Measurements from ENCODE around the gene CLPTM1L. TPM values are rescaled to one million over a fixed set of nuclear protein-coding genes. Genes with fewer than 3 reads are reported as not detected.

CLPTM1L gene
- total RNA-seq, 4 donors from 2014 or later = 62.6 to 132 (median 93.5) TPM

DNA sequence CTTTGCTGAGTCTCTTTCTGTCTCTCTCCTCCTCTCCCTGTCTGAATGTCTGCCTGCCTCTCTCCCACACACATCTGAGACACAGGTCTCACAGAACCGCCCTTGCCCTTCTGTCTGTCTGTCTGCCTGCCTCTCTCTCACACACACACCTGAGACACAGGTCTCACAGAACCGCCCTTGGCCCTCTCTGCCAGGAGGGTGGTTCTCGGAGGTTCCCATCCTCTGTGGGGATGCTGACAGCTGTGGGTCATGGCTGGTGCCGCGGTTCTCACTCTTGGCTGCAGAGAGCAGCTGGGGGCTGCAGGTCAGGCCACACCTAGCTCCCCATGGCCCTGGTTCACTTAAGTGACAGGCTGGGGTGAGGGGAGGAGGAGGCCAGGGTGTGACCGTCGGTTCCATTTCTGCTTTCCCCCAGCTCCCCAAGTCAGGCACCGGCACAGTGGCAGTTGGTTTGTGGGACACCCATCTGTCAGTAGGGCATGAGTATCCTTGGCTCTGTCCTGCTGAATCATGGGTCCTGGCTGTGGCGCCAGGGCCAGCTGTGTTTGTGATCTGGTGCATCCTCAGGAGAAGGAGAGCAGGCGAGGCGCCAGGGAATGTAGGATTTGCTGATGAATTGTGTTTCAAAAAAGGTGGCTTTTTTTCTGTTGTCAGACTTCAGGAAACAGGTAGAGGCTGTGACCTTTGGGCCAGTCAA, 42.3 kb upstream of the CLPTM1L start:
- H3K4me3 ChIP-seq = no peak overlapping the region
- no peak overlapping the region for H3K27ac ChIP-seq

DNA sequence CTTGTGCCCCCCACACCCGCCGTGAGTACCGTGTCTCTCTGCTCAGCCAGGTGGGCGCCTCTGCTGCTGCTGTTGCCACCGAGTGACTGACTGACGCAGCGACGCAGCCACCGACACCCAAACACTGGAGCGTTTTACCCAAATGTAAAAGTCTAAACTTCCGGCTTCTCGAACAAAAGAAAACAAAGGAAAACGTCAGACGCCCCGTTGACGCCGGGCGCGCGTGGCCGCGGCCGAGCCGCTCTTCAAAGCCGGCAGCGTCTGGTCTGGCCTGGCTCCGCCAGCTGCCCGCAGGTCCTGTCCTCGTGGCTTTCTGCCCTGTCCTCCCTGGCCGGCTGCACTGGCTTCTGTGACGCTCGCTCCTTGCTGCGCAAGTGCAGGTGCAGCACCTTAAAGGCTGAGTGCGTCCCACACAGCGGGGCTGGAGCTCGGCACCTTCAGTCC, 41.4 kb upstream of the CLPTM1L start:
- Histone ChIP-seq H3K36me3 (no peaks in the 10 kb centered on the region), H3K4me3 (peak overlapping the region; percentile 71), H3K9me3 (no peaks in the 10 kb centered on the region), H3K4me1 (peaks cover 17% of the 10 kb centered on the region), H3K27ac (peak overlapping the region; percentile 78), H3K27me3 (peaks cover 14% of the 10 kb centered on the region)
- no peak for DNase-seq (ENCODE audit: low spot score in 2 of 2)
- TF ChIP-seq EP300 (IDR thresholded peaks at IDR 0.05) = no peak
- TF ChIP-seq, protein P1, sequence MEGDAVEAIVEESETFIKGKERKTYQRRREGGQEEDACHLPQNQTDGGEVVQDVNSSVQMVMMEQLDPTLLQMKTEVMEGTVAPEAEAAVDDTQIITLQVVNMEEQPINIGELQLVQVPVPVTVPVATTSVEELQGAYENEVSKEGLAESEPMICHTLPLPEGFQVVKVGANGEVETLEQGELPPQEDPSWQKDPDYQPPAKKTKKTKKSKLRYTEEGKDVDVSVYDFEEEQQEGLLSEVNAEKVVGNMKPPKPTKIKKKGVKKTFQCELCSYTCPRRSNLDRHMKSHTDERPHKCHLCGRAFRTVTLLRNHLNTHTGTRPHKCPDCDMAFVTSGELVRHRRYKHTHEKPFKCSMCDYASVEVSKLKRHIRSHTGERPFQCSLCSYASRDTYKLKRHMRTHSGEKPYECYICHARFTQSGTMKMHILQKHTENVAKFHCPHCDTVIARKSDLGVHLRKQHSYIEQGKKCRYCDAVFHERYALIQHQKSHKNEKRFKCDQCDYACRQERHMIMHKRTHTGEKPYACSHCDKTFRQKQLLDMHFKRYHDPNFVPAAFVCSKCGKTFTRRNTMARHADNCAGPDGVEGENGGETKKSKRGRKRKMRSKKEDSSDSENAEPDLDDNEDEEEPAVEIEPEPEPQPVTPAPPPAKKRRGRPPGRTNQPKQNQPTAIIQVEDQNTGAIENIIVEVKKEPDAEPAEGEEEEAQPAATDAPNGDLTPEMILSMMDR (IDR thresholded peaks at IDR 0.05) = no peak
- TF ChIP-seq POLR2AphosphoS5 (IDR thresholded peaks at IDR 0.05) = no peak
- TF ChIP-seq POLR2A (IDR thresholded peaks at IDR 0.05) = no peak
- 1% methylated on average over 10 of the region's 36 CpGs for WGBS

More for the DNA sequence above, 42.3 kb upstream of the CLPTM1L start:
- peaks cover 17% of the 10 kb centered on the region for H3K4me1 ChIP-seq
- no peak for DNase-seq (ENCODE audit: low spot score in 2 of 2)
- H3K36me3 ChIP-seq = no peaks in the 10 kb centered on the region
- no peaks in the 10 kb centered on the region for H3K9me3 ChIP-seq
- H3K27me3 ChIP-seq = peaks cover 23% of the 10 kb centered on the region
- WGBS = 57% methylated on average over 11 of the region's 11 CpGs
- no peak for TF ChIP-seq POLR2A (IDR thresholded peaks at IDR 0.05)

DNA sequence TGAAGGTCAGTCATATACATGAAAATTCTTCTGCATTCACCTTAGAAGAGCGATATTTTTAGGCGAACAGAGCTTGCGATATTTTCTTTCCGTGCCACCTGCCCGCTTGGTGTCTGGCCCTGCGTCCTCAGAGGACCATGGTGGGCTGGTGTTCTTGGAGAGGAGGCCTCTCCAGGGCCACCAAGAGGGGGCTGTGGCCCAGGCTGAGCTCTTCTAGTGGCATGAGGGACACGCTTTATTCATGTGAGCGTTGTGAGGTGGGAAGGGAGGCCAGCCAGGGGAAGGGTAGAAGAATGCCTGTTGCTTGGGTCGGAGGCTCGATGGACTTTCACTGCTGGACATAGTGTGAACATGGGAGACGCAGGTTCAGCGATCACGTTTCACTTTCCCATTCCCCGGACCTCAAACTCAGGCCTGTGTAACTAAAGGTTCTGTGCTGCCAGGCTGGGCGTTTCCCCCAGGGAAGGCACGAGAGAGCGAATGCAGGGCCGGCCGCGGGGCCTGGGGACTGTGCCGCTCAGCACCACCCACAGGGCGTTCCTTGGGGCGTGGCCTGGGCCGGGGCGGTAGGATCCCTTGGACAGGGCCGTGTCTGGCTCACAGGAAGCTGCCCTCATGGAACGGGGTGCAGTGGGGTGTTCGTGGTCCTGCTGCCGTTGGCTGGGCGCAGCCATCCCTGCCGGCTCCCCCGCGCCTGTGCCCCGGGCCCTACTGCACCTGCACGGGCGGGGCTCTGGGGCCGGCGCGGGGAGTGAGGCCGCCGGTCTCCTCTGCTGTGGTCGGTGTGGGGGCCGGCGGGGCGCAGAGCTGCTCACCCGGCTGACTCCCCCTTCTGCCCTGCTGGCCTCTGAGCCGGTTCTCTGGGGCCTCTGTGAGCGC, 40.7 kb upstream of the CLPTM1L start:
- DNase-seq (ENCODE audit: low spot score in 2 of 2) = peak; percentile 91 to 93
- Histone ChIP-seq H3K9me3 (no peaks in the 10 kb centered on the region), H3K36me3 (no peaks in the 10 kb centered on the region), H3K4me3 (peak overlapping the region; percentile 71), H3K27me3 (peaks cover 10% of the 10 kb centered on the region), H3K4me1 (peaks cover 22% of the 10 kb centered on the region), H3K27ac (peak overlapping the region; percentile 78)
- peak in 1 of 2 donors; percentile 44 for TF ChIP-seq POLR2A (IDR thresholded peaks at IDR 0.05)
- TF ChIP-seq POLR2AphosphoS5 (IDR thresholded peaks at IDR 0.05) = no peak
- TF ChIP-seq EP300 (IDR thresholded peaks at IDR 0.05) = no peak
- TF ChIP-seq, protein P1 (IDR thresholded peaks at IDR 0.05) = no peak
- 61% methylated on average over 9 of the region's 48 CpGs for WGBS

DNA sequence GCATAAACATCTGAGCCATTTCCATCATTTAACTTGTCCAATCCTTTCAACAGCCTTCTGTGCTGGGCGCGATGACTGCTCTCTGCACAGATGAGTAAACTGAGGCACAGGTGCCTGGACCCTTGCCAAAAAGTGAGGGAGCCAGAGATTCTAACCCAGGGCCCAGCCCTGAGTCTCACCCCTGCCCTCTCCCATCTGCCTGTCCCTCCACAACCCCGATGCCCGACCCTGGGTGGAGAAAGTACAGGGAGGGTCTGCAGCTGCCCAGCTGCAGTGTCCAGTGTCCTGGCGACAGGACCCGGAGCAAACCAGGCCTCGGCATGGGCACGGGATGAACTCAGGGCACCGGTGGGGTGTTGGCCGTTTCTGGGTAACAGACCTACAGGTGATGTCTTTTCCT, 39.6 kb upstream of the CLPTM1L start:
- no peaks in the 10 kb centered on the region for H3K36me3 ChIP-seq
- WGBS = 81% methylated on average over 10 of the region's 10 CpGs
- no peak for DNase-seq (ENCODE audit: low spot score in 2 of 2)
- no peaks in the 10 kb centered on the region for H3K9me3 ChIP-seq
- H3K27ac ChIP-seq = no peak overlapping the region
- peaks cover 27% of the 10 kb centered on the region for H3K4me1 ChIP-seq
- no peak for TF ChIP-seq POLR2A (IDR thresholded peaks at IDR 0.05)
- no peak for TF ChIP-seq POLR2AphosphoS5 (IDR thresholded peaks at IDR 0.05)
- TF ChIP-seq, protein P1 (IDR thresholded peaks at IDR 0.05) = no peak
- no peak for TF ChIP-seq EP300 (IDR thresholded peaks at IDR 0.05)
- no peak overlapping the region for H3K4me3 ChIP-seq
- peaks cover 11% of the 10 kb centered on the region for H3K27me3 ChIP-seq

DNA sequence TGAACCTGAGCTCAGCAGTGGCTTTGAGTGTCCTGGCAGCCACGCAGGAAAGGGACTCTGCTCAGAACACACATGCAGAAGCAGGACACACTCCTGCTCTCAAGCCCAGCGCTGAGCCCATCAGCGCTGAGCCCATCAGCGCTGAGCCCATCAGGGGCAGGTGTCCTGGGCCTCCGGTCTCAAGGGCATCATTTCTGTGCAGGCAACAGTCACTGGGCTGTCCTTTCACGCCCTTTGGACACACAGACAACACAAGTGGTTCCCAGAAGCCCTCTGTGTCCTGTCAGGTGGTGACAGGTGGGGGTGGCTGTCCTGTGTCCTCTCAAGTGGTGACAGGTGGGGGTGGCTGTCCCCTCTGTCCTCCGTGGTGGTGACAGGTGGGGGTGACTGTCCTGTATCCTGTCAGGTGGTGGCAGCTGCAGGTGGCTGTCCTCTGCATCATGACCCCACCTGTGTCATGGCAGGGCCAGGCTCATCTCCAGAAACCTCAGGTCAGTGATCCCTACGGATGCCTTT, 39.0 kb upstream of the CLPTM1L start:
- Histone ChIP-seq H3K27me3 (peaks cover 17% of the 10 kb centered on the region), H3K4me3 (no peak overlapping the region)
- 61% methylated on average over 3 of the region's 8 CpGs for WGBS

DNA sequence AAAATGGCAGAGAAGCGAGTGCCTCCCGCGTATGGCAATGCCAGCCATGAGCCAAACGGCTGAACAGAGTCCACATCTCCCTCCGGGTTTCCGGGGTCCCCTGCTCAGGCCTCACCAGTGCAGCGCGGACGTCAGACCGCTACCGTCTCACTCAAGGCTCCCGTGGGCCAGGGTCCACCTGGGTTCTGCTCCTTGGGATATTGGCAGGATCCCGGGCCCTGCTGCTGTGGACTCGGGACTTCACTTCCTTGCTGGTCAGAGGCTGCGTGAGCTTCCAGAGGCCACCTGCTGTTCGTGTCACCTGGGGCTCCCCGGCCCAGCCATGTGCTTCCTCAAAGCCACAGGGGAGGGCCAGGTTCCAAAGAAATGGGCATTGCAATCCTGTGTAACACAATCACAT, 38.4 kb upstream of the CLPTM1L start:
- no peak for TF ChIP-seq POLR2AphosphoS5 (IDR thresholded peaks at IDR 0.05)
- no peak for TF ChIP-seq POLR2A (IDR thresholded peaks at IDR 0.05)
- TF ChIP-seq, protein P1 (IDR thresholded peaks at IDR 0.05) = no peak
- TF ChIP-seq EP300 (IDR thresholded peaks at IDR 0.05) = no peak
- peaks cover 18% of the 10 kb centered on the region for H3K27me3 ChIP-seq
- H3K4me3 ChIP-seq = no peak overlapping the region
- WGBS = 71% methylated on average over 9 of the region's 17 CpGs
- no peak overlapping the region for H3K27ac ChIP-seq
- peaks cover 27% of the 10 kb centered on the region for H3K4me1 ChIP-seq
- no peak for DNase-seq (ENCODE audit: low spot score in 2 of 2)
- H3K36me3 ChIP-seq = no peaks in the 10 kb centered on the region
- H3K9me3 ChIP-seq = no peaks in the 10 kb centered on the region

More for the DNA sequence above, 39.0 kb upstream of the CLPTM1L start:
- H3K4me1 ChIP-seq = peaks cover 27% of the 10 kb centered on the region
- H3K27ac ChIP-seq = no peak overlapping the region
- no peaks in the 10 kb centered on the region for H3K36me3 ChIP-seq
- H3K9me3 ChIP-seq = no peaks in the 10 kb centered on the region
- no peak for TF ChIP-seq EP300 (IDR thresholded peaks at IDR 0.05)
- DNase-seq (ENCODE audit: low spot score in 2 of 2) = no peak

Data from suprapubic skin (tissue), 4 donors.